ENCODE data around the gene RGR. TPM values are rescaled to one million over a fixed set of nuclear protein-coding genes. Genes with fewer than 3 reads are reported as not detected.

Gene RGR
- total RNA-seq, 1 experiment from 2014 or later: not detected

GRCh38 chr10:84264611-84265141, 19.8 kb downstream of the RGR start:
- Histone ChIP-seq H3K79me2 (ENCODE audit: insufficient read depth, low read length) (no peaks in the 10 kb centered on the region), H3K27me3 (ENCODE audit: insufficient read depth, low read length) (no peaks in the 10 kb centered on the region), H3K9me3 (ENCODE audit: control insufficient read depth in 1 of 2, insufficient read depth in 1 of 2, low read depth in 1 of 2, low read length in 2 of 2) (no peaks in the 10 kb centered on the region), H3K4me3 (replicated peaks in 1 of 2; ENCODE audit: low read depth in 1 of 2, low read length in 2 of 2) (no peak overlapping the region), H3K9me2 (ENCODE audit: insufficient read depth) (no peaks in the 10 kb centered on the region), H3K4me2 (ENCODE audit: low read length) (peak overlapping the region; percentile 34), H4K20me1 (ENCODE audit: insufficient read depth) (no peaks in the 10 kb centered on the region), H3K27ac (ENCODE audit: low read depth, low read length) (no peak overlapping the region), H3K4me1 (ENCODE audit: control insufficient read depth in 1 of 2, insufficient read depth in 2 of 2, low read length in 2 of 2) (peaks cover 0 to 17% of the 10 kb centered on the region in 2 experiments; a peak in 2 of 4 replicates), H3K36me3 (ENCODE audit: control insufficient read depth in 1 of 2, insufficient read depth in 2 of 2, low read length in 2 of 2) (no peaks in the 10 kb centered on the region), H3K9ac (ENCODE audit: low read length) (no peak overlapping the region), H2AFZ (ENCODE audit: low read depth, low read length, poor library complexity, severe bottlenecking) (peak overlapping the region; percentile 70)
- intact Hi-C loops (cut with micrococcal nuclease): loop anchor here (1.0 to 10.0 kb wide), 6 partner anchors 63 to 450 kb away; partner anchors contain the start of gene CCSER2
- POLR2A ChIA-PET: interaction anchor here (0.7 to 0.8 kb wide), 2 partner anchors 273 to 276 kb away, joined by 3 to 4 read pairs; no protein-coding TSS in a partner anchor
- CTCF ChIA-PET: interaction anchor here (0.6 to 10.1 kb wide), 7 partner anchors 10 to 342 kb away, joined by 3 to 268 read pairs (median 3); partner anchors contain the start of gene CCSER2
- RAD21 ChIA-PET (ENCODE audit: low non-redundant PET in 1 of 2, low total read pairs in 2 of 2, uncharacterized antibody in 2 of 2, unreplicated experiment in 2 of 2): interaction anchor here (1.0 to 1.5 kb wide), 3 partner anchors 272 to 276 kb away, joined by 3 to 6 read pairs (median 4); no protein-coding TSS in a partner anchor
- no TSS peak for BruUV-seq (replicated peaks)
- peak; percentile 95 for ATAC-seq
- DNase-seq (ENCODE audit: low read depth, low spot score): peak; percentile 48
- TF ChIP-seq RAD21 (IDR thresholded peaks at IDR 0.05; ENCODE audit: low read depth): peak; percentile 95
- TF ChIP-seq CTCF (IDR thresholded peaks at IDR 0.05 in 2 of 3, conservative IDR thresholded peaks at IDR 0.05 in 1 of 3; ENCODE audit: borderline replicate concordance in 1 of 3, insufficient read depth in 1 of 3, low read depth in 2 of 3, low read length in 2 of 3): peak; percentile 80 to 96 (median 91)
- no peak for TF ChIP-seq YY1 (IDR thresholded peaks at IDR 0.05; ENCODE audit: extremely low read depth, insufficient replicate concordance, low read depth, low read length)

GRCh38 chr10:84265418-84265817, 20.6 kb downstream of the RGR start:
- Histone ChIP-seq H2AFZ (ENCODE audit: low read depth, low read length, poor library complexity, severe bottlenecking) (no peak overlapping the region), H3K4me2 (ENCODE audit: low read length) (no peak overlapping the region), H3K27ac (ENCODE audit: low read depth, low read length) (no peak overlapping the region), H3K27me3 (ENCODE audit: insufficient read depth, low read length) (no peaks in the 10 kb centered on the region), H3K9me3 (ENCODE audit: control insufficient read depth in 1 of 2, insufficient read depth in 1 of 2, low read depth in 1 of 2, low read length in 2 of 2) (no peaks in the 10 kb centered on the region), H3K4me1 (ENCODE audit: control insufficient read depth in 1 of 2, insufficient read depth in 2 of 2, low read length in 2 of 2) (peaks cover 0 to 23% of the 10 kb centered on the region in 2 experiments; a peak in 2 of 4 replicates), H3K9ac (ENCODE audit: low read length) (no peak overlapping the region), H3K79me2 (ENCODE audit: insufficient read depth, low read length) (no peaks in the 10 kb centered on the region), H3K36me3 (ENCODE audit: control insufficient read depth in 1 of 2, insufficient read depth in 2 of 2, low read length in 2 of 2) (no peaks in the 10 kb centered on the region), H3K4me3 (replicated peaks in 1 of 2; ENCODE audit: low read depth in 1 of 2, low read length in 2 of 2) (no peak overlapping the region), H4K20me1 (ENCODE audit: insufficient read depth) (no peaks in the 10 kb centered on the region), H3K9me2 (ENCODE audit: insufficient read depth) (no peaks in the 10 kb centered on the region)
- ATAC-seq (no peak), DNase-seq (ENCODE audit: low read depth, low spot score) (no peak)
- TF ChIP-seq YY1 (IDR thresholded peaks at IDR 0.05; ENCODE audit: extremely low read depth, insufficient replicate concordance, low read depth, low read length) (no peak), SIN3A (IDR thresholded peaks at IDR 0.05; ENCODE audit: low read depth) (no peak), ZFX (IDR thresholded peaks at IDR 0.05) (no peak), POLR2AphosphoS5 (IDR thresholded peaks at IDR 0.05; ENCODE audit: low read depth, low read length) (no peak), CEBPB (IDR thresholded peaks at IDR 0.05; ENCODE audit: low read depth) (no peak), CTCF (IDR thresholded peaks at IDR 0.05 in 2 of 3, conservative IDR thresholded peaks at IDR 0.05 in 1 of 3; ENCODE audit: borderline replicate concordance in 1 of 3, insufficient read depth in 1 of 3, low read depth in 2 of 3, low read length in 2 of 3) (no peak)
- intact Hi-C loops (cut with micrococcal nuclease): loop anchor here (2.0 to 10.0 kb wide), 5 partner anchors 62 to 449 kb away; partner anchors contain the start of gene CCSER2
- BruUV-seq (replicated peaks): no TSS peak
- ChIA-PET CTCF (interaction anchor here (0.9 to 10.1 kb wide), 4 partner anchors 10 to 272 kb away, joined by 3 to 268 read pairs (median 3); no protein-coding TSS in a partner anchor), RAD21 (ENCODE audit: low non-redundant PET in 1 of 2, low total read pairs in 2 of 2, uncharacterized antibody in 2 of 2, unreplicated experiment in 2 of 2) (interaction anchor here in 1 of 2 experiments (1.5 kb wide), 1 partner anchor 272 kb away, joined by 6 read pairs; no protein-coding TSS in a partner anchor), POLR2A (no interaction called here)

All from HCT116 (cell line).